ENCODE results near the gene TCTN1.
"Not testable (repeated sequence)": the region's sequence is repeated elsewhere in the genome, so short reads cannot be mapped to it uniquely, and the experiment has no call there.

DNA sequence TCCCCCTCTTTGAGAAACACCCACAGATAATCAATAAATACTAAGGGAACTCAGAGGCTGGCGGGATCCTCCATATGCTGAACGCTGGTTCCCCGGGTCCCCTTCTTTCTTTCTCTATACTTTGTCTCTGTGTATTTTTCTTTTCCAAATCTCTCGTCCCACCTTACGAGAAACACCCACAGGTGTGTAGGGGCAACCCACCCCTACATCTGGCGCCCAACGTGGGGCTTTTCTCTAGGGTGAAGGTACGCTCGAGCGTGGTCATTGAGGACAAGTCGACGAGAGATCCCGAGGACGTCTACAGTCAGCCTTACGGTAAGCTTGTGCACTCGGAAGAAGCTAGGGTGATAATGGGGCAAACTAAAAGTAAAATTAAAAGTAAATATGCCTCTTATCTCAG lies 43.1 kb upstream of the TCTN1 start:
- not testable (repeated sequence) for TF ChIP-seq SP1 (IDR thresholded peaks at IDR 0.05); BHLHE40 (IDR thresholded peaks at IDR 0.05; ENCODE audit: borderline replicate concordance); CTBP1 (IDR thresholded peaks at IDR 0.05; ENCODE audit: borderline replicate concordance); HDGF (IDR thresholded peaks at IDR 0.05; ENCODE audit: borderline replicate concordance)
